ENCODE measurements around the gene ASPSCR1.

DNA sequence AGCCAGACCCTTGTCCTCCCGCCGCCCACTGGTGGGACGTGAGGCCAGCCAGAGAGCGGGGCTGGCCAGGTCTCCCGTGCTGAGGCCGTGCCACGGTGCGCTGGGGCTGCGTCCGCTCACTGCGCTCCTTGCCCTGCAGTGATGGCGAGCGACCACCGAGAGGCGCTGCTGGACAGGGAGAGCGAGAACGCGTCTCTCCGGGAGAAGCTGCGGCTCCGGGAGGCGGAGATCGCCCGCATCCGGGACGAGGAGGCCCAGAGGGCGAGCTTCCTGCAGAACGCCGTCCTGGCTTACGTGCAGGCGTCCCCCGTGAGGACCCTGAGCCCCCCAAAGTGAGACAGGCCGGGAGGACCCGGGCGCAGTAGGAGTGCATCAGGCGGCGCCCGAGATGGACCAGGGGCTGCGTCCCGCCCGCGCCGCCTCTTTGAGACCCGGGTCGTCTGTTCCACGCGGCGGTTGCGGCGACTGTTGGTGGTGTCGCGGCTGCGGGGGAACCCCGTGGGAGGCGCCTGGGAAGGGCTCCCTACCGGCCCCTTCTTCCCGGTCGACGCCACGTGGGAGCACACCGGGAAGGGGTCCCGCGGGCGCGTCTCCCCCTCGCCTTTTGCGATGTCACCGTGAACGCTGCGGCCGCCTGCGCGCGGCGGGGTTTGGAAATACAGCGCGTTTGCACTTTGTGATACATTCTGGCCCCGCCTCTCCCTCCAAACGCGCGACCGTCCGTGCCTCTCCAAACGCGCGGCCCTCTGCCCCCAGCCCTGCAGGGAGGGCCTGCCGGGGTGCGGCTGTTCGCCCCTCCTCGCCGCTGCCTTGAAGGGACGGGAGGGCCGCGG, 53.3 kb downstream of the ASPSCR1 start:
- TF ChIP-seq CTCF (IDR thresholded peaks at IDR 0.05) (peak; percentile 92 to 97 (median 95)), EP300 (IDR thresholded peaks at IDR 0.05; ENCODE audit: low read depth) (no peak), POLR2AphosphoS5 (IDR thresholded peaks at IDR 0.05) (peak in 1 of 3 donors; percentile 18), POLR2A (IDR thresholded peaks at IDR 0.05) (peak; percentile 46)

Data from transverse colon (tissue), 4 donors.